GM23338 (cell line): ENCODE data around the gene GIMAP5. TPM values are rescaled to one million over a fixed set of nuclear protein-coding genes. Genes with fewer than 3 reads are reported as not detected.

Experiments used
- ATAC-seq: fragments of 200-7000 bp; cut with Tn5 transposase; 3 replicates; pipeline ENCODE4 v1.9.1; 2020
- DNase-seq: peaks from one replicate; pipeline ENCODE4 v3.0.0-alpha.2; 2015; ENCODE audit warnings: low spot score
- H2AFZ ChIP-seq: fragments of 200-600 bp; sonication (generic); 2 replicates; pipeline ENCODE4 v1.8.0; 2016; ENCODE audit warnings: antibody characterized with exemption, mild to moderate bottlenecking, moderate library complexity
- H3F3A ChIP-seq: fragments of 200-600 bp; sonication (generic); replicated peaks from 2 replicates; pipeline ENCODE4 v1.8.0; 2017; ENCODE audit warnings: antibody characterized with exemption, mixed run types, low read depth
- H3K27ac ChIP-seq: fragments of 200-600 bp; sonication (generic); 2 replicates; pipeline ENCODE4 v1.6.1; 2016; ENCODE audit warnings: low read depth
- H3K27me3 ChIP-seq: fragments of 200-600 bp; sonication (generic); 2 replicates; pipeline ENCODE4 v1.8.0; 2016; ENCODE audit warnings: mild to moderate bottlenecking, mixed run types, moderate library complexity; ENCODE audit not compliant: insufficient read depth
- H3K36me3 ChIP-seq: fragments of 200-600 bp; sonication (generic); 2 replicates; pipeline ENCODE4 v1.8.0; 2016; ENCODE audit warnings: mild to moderate bottlenecking; ENCODE audit not compliant: insufficient read depth
- H3K4me1 ChIP-seq: fragments of 200-600 bp; sonication (generic); 2 replicates; pipeline ENCODE4 v1.8.0; 2016; ENCODE audit warnings: mild to moderate bottlenecking, moderate library complexity; ENCODE audit not compliant: insufficient read depth
- H3K4me2 ChIP-seq: fragments of 200-600 bp; sonication (generic); 2 replicates; pipeline ENCODE4 v1.7.1; 2017; ENCODE audit warnings: mixed run types
- H3K4me3 ChIP-seq: fragments of 200-600 bp; sonication (generic); 2 replicates; pipeline ENCODE4 v1.6.1; 2016; ENCODE audit warnings: mixed run types
- H3K79me2 ChIP-seq: fragments of 200-600 bp; sonication (generic); replicated peaks from 2 replicates; pipeline ENCODE4 v1.8.0; 2017; ENCODE audit warnings: mild to moderate bottlenecking; ENCODE audit not compliant: insufficient read depth
- H3K9me2 ChIP-seq: fragments of 200-600 bp; sonication (generic); 2 replicates; pipeline ENCODE4 v1.8.0; 2017; ENCODE audit not compliant: insufficient read depth
- H4K20me1 ChIP-seq: fragments of 200-600 bp; sonication (generic); replicated peaks from 2 replicates; pipeline ENCODE4 v1.8.0; 2017; ENCODE audit warnings: mild to moderate bottlenecking; ENCODE audit not compliant: insufficient read depth
- H3K27ac Mint-ChIP-seq: 2 replicates; pipeline ENCODE4 v1.8.0; 2020; ENCODE audit warnings: inconsistent platforms, mild to moderate bottlenecking, moderate library complexity, mixed read lengths
- H3K27me3 Mint-ChIP-seq: 3 replicates; pipeline ENCODE4 v1.8.0; 2022; ENCODE audit warnings: low read depth, mild to moderate bottlenecking, moderate library complexity, mixed read lengths, inconsistent platforms; ENCODE audit not compliant: insufficient read depth, poor library complexity
- H3K36me3 Mint-ChIP-seq: 3 replicates; pipeline ENCODE4 v1.8.0; 2021; ENCODE audit warnings: low read depth, mild to moderate bottlenecking, inconsistent platforms, moderate library complexity, mixed read lengths
- H3K4me1 Mint-ChIP-seq: 3 replicates; pipeline ENCODE4 v1.8.0; 2020; ENCODE audit warnings: mild to moderate bottlenecking, inconsistent platforms, mixed read lengths
- H3K4me3 Mint-ChIP-seq: 3 replicates; pipeline ENCODE4 v1.8.0; 2021; ENCODE audit warnings: moderate library complexity, mild to moderate bottlenecking, inconsistent platforms, mixed read lengths
- H3K9me3 Mint-ChIP-seq: 3 replicates; pipeline ENCODE4 v1.8.0; 2020; ENCODE audit warnings: moderate library complexity, mild to moderate bottlenecking, inconsistent platforms, mixed read lengths
- CREB1 ChIP-seq: fragments of 250-450 bp; sonication (Bioruptor Pico); IDR thresholded peaks from 2 replicates; pipeline ENCODE4 v1.5.0; 2020; ENCODE audit warnings: low read depth, mild to moderate bottlenecking, moderate library complexity
- CTCF ChIP-seq, 2 experiments: fragments of 200-600 bp in 1 of 2; sonication (generic) in 1 of 2; conservative IDR thresholded peaks; 2 replicates each; pipeline versions ENCODE4 v1.5.1 to v1.6.1; 2016 to 2017; ENCODE audit warnings: antibody characterized with exemption in 2 of 2, low read depth in 2 of 2, mild to moderate bottlenecking in 2 of 2, moderate library complexity in 1 of 2
- ETS1 ChIP-seq: IDR thresholded peaks from 2 replicates; pipeline ENCODE4 v1.6.1; 2016; ENCODE audit warnings: antibody characterized with exemption
- EZH2 ChIP-seq: fragments of 200-600 bp; sonication (generic); IDR thresholded peaks from one replicate; pipeline ENCODE4 v1.8.0; 2017; ENCODE audit warnings: antibody characterized with exemption, mild to moderate bottlenecking, low read depth; ENCODE audit not compliant: unreplicated experiment
- EZH2phosphoT487 ChIP-seq: fragments of 200-600 bp; sonication (generic); IDR thresholded peaks from one replicate; pipeline ENCODE4 v1.8.1; 2018; ENCODE audit warnings: antibody characterized with exemption; ENCODE audit not compliant: unreplicated experiment
- JUNB ChIP-seq: IDR thresholded peaks from one replicate; pipeline ENCODE4 v1.6.1; 2016; ENCODE audit warnings: antibody characterized with exemption; ENCODE audit not compliant: unreplicated experiment
- NANOG ChIP-seq: IDR thresholded peaks from 2 replicates; pipeline ENCODE4 v1.6.1; 2016; ENCODE audit warnings: antibody characterized with exemption, borderline replicate concordance
- POLR2AphosphoS5 ChIP-seq: IDR thresholded peaks from 2 replicates; pipeline ENCODE4 v1.6.1; 2016; ENCODE audit warnings: antibody characterized with exemption, low read depth
- REST ChIP-seq: IDR thresholded peaks from one replicate; pipeline ENCODE4 v1.6.1; 2018; ENCODE audit warnings: antibody characterized with exemption; ENCODE audit not compliant: unreplicated experiment
- STAT1 ChIP-seq: IDR thresholded peaks from one replicate; pipeline ENCODE4 v1.6.1; 2016; ENCODE audit warnings: antibody characterized with exemption; ENCODE audit not compliant: unreplicated experiment
- ZNF114 ChIP-seq: fragments of 250-450 bp; sonication (Bioruptor Pico); IDR thresholded peaks from 2 replicates; pipeline ENCODE4 v1.5.0; 2020; ENCODE audit warnings: mild to moderate bottlenecking, moderate library complexity
- ZNF331 ChIP-seq: fragments of 250-450 bp; sonication (Bioruptor Pico); IDR thresholded peaks from 2 replicates; pipeline ENCODE4 v1.5.0; 2020; ENCODE audit warnings: low read depth, mild to moderate bottlenecking, moderate library complexity
- ZNF462 ChIP-seq: fragments of 250-450 bp; sonication (Bioruptor Pico); IDR thresholded peaks from 2 replicates; pipeline ENCODE4 v1.5.0; 2020; ENCODE audit warnings: mild to moderate bottlenecking, moderate library complexity
- polyA plus RNA-seq: library from polyadenylated mRNA; unstranded; fragments of >200 nt; fragmentation: Nextera tagmentation; extraction: Ambion mirVana; gene quantifications from 2 replicates; pipeline ENCODE4 v1.2.1, GENCODE V29; 2016
- total RNA-seq: library from RNA; depleted of rRNA; stranded (reverse); fragments of >200 nt; shearing (Covaris generic); gene quantifications from 2 replicates; pipeline ENCODE4 v1.2.3, GENCODE V29; 2014

GIMAP5 gene
- total and polyA plus RNA-seq, 2 experiments from 2014 or later: not detected

GRCh38 chr7:150716368-150716767, 20.9 kb upstream of the GIMAP5 start, which contains the start of gene GIMAP1:
Gene GIMAP1 (plus strand): TSS chr7:150716613. CDS start chr7:150719048, 2,435 bp downstream.
- H3F3A ChIP-seq: no peaks in the 10 kb centered on the region
- H2AFZ ChIP-seq: no peak within 1 kb of the TSS
- no peak within 1 kb of the TSS for H3K4me2 ChIP-seq
- Mint-ChIP-seq H3K36me3 (no peaks in the 10 kb centered on the region), H3K4me3 (no peak within 1 kb of the TSS), H3K9me3 (peaks cover 14% of the 10 kb centered on the region), H3K27ac (no peak within 1 kb of the TSS), H3K27me3 (peaks cover 13% of the 10 kb centered on the region), H3K4me1 (no peaks in the 10 kb centered on the region)
- no peaks in the 10 kb centered on the region for H3K79me2 ChIP-seq
- no peaks in the 10 kb centered on the region for H4K20me1 ChIP-seq
- H3K36me3 ChIP-seq: no peaks in the 10 kb centered on the region
- H3K4me3 ChIP-seq: no peak within 1 kb of the TSS
- DNase-seq (no peak), ATAC-seq (no peak)
- TF ChIP-seq JUNB: no peak
- TF ChIP-seq STAT1: no peak
- TF ChIP-seq POLR2AphosphoS5: no peak
- no peak for TF ChIP-seq EZH2phosphoT487
- no peak for TF ChIP-seq ZNF114 (CRISPR knock-in tag)
- no peak for TF ChIP-seq CTCF (conservative IDR thresholded peaks at IDR 0.05; ENCODE audit: low read depth in 2 of 2)
- no peak for TF ChIP-seq ETS1
- no peak for TF ChIP-seq ZNF462 (CRISPR knock-in tag)
- TF ChIP-seq ZNF331 (CRISPR knock-in tag): no peak
- TF ChIP-seq NANOG: no peak
- no peak for TF ChIP-seq EZH2
- TF ChIP-seq CREB1 (CRISPR knock-in tag): no peak
- no peak for TF ChIP-seq REST
- H3K4me1 ChIP-seq: no peaks in the 10 kb centered on the region
- H3K9me2 ChIP-seq: no peaks in the 10 kb centered on the region
- peaks cover 12% of the 10 kb centered on the region; the same call in 1 of the 2 replicates for H3K27me3 ChIP-seq
- H3K27ac ChIP-seq: no peak within 1 kb of the TSS
